Stimulated activated CD8-positive, alpha-beta memory T cell treated with anti-CD3 and anti-CD28 coated beads, Interleukin-7, amount 100 ng/mL, for 48 hours (primary cell): ENCODE measurements around the gene AP3B1.
A peak's percentile ranks its signal among the peaks of the same experiment; 100 is the strongest.

ENCODE experiments used
- DNase-seq, 2 donors: peaks; one replicate each; pipeline ENCODE4 v3.0.0-alpha.2; 2020; ENCODE audit warnings: low read depth in 1 of 2; ENCODE audit errors: extremely low read depth in 1 of 2

The AP3B1 gene, protein sequence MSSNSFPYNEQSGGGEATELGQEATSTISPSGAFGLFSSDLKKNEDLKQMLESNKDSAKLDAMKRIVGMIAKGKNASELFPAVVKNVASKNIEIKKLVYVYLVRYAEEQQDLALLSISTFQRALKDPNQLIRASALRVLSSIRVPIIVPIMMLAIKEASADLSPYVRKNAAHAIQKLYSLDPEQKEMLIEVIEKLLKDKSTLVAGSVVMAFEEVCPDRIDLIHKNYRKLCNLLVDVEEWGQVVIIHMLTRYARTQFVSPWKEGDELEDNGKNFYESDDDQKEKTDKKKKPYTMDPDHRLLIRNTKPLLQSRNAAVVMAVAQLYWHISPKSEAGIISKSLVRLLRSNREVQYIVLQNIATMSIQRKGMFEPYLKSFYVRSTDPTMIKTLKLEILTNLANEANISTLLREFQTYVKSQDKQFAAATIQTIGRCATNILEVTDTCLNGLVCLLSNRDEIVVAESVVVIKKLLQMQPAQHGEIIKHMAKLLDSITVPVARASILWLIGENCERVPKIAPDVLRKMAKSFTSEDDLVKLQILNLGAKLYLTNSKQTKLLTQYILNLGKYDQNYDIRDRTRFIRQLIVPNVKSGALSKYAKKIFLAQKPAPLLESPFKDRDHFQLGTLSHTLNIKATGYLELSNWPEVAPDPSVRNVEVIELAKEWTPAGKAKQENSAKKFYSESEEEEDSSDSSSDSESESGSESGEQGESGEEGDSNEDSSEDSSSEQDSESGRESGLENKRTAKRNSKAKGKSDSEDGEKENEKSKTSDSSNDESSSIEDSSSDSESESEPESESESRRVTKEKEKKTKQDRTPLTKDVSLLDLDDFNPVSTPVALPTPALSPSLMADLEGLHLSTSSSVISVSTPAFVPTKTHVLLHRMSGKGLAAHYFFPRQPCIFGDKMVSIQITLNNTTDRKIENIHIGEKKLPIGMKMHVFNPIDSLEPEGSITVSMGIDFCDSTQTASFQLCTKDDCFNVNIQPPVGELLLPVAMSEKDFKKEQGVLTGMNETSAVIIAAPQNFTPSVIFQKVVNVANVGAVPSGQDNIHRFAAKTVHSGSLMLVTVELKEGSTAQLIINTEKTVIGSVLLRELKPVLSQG

DNA sequence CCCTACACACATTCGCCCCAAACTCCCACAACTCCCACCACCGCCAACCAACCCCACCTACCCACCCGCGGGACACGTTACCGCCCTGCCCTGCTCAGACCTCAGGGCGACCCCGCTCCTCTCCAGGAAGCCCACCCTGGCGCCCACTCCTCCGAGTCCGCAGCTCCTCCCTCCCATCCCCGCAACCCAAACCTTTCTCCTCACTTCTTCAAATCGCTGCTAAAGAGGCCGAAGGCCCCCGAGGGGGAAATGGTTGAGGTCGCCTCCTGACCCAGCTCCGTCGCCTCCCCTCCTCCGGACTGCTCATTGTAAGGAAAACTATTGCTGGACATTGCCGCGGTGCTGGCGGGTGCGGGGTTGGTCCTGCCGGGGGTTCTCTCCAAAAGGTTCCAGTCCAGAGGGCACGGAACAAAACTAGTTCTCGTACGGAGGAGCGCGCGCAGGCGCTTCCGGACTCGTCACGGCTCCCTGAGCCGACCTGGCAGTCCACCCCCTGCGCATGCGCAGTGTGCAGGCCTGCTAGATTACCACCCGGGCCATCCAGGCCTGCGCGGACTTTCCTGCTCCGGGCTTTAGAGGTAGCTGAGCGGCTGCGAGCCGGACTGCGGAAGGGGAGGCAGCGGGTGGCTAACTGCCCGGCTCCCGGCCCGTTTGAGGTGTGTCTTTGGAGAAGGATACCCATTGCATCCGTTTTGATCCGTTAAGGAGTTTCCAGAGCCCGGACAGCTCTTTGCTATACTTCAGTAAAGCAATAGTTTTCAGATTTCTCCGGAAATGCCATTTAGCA, at the start of gene AP3B1:
Gene AP3B1, minus strand, starts transcription at position 451 of the 787 bp plus-strand sequence. Its CDS starts 119 bp downstream, at position 332.
- peak; percentile 97 for DNase-seq

DNA sequence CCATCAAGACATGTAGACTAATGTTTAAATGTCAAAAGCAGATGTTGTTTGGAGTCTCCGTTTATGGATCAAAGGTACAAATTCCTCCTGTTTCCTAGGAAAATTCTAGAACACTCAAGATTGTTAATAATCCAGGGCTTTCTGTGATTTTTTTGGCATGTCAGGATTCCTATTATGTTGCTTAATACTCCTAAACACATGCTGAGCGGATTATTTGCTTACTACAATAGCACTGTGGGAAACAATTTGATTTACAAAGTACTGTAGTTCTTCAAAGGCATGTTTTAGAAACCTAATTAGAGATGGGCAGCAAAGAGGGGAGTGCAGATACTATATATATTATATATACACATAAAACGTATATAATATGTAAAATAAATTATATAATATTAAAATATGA, 46.9 kb upstream of the AP3B1 start:
- DNase-seq: no peak

DNA sequence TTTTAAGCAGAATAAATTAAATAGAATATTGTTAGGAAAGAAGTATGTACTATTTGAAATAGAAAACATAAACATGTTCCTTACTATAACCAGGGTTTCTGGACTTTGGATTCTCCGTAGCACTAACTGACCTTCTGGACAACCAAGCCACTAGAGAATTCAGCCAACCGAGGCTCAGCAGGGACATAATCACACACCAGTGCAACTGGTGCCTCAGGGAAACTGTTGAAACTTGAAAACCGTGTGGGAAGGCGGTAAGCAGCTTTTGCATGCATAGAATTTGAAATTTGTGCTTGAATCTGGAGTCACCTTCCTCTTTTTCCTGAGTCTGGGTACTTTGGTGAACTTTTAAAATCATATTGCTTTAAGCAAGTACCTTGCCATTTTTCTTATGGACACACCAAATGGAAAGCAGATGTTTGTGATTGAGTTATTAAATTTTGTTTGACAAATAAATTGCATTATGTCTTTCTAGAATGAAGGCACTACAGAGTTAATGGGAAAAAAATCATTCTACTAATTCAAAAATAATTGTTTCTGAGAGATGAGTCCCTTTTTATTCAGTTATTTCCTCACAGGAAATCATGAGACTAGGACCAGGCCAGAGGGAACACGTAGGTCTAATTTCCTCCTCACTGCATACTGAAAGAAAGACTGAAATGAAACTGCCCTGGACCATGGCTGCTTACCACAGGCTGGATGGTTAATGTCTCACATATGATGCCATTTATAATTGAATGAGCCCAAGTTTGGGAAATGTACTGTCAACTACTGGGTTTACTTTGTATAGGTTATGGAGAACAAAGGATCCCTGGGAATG, 45.3 kb upstream of the AP3B1 start:
- no peak for DNase-seq

DNA sequence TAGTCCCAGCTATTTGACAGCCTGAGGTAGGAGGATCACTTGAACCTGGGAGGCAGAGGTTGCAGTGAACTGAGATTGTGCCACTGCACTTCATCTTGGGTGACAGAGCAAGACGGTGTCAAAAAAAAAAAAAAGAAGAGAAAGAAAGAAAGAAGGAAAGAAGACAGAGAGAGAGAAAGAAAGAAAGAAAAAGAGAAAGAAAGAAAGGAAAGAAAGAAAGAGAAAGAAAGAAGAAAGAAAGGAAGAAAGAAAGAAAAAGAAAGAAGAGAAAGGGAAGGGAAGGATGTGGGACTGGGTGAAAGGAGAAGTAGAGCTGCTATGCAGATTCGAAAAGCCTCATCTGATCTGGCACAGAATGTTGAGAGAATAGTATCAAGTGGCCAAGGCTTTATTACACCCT, 42.2 kb upstream of the AP3B1 start:
- DNase-seq: no peak

DNA sequence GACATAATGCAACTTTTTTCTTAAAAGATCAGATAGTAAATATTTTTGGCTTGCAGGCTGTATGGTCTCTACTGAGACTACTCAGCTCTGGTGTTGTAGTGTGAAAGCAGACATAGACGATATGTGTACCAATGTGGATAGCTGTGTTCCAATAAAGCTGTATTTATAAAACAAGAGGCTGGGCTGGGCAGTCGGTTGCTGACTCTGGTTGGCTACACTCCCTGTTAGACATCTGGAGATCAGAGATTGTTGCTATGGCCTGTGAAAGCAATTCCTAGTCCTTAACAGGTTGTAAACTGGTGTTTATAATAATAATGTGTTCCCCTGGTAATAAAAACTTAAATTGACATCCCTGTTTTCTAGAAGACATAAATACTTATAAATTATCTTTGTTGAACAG, 41.5 kb upstream of the AP3B1 start:
- DNase-seq: no peak

DNA sequence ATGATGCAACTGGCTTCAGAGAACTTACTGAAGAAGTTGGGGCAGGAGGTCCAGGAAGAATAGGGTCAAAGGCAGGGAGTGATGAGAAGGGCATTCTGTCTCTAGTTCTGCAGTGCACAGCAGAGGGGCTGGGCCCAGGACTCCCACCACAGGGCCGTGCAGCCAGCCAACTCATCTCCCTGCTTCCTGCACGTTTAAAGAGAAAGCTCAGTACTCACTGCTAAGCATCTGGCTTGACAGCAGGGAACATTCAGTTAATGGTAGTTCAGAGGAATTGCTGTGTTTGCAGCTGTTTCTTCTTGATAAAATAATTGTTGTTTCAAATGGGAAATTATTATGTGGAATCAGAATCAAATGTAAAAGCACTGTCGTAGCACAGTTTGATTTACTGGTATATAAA, 40.3 kb upstream of the AP3B1 start:
- DNase-seq: no peak

DNA sequence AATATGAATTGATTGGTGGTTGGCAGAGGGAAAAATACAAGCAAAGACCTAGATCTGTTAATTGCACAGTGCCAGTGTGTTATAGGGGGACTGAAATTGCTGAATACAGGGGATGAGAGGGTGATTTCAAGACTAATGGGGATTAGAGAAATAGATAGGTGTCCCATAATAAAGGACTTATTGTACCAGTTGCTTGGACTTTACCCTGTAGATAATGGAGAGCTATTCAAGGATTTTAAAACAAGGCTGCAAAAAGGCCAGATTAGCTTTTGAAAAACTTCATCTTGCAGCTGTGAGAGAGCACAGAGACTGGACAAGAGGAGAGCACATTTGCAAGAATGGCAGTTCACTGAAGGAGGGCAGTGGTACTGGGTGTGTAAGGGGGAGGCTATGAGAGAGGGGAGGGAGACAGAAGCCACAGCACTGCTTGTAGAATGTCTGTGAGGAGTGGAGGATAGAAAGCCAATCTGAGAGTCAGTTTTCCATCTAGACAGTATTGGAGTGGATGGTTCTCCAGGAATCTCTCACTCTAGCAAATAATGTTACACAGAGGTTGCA, 37.1 kb upstream of the AP3B1 start:
- no peak for DNase-seq

DNA sequence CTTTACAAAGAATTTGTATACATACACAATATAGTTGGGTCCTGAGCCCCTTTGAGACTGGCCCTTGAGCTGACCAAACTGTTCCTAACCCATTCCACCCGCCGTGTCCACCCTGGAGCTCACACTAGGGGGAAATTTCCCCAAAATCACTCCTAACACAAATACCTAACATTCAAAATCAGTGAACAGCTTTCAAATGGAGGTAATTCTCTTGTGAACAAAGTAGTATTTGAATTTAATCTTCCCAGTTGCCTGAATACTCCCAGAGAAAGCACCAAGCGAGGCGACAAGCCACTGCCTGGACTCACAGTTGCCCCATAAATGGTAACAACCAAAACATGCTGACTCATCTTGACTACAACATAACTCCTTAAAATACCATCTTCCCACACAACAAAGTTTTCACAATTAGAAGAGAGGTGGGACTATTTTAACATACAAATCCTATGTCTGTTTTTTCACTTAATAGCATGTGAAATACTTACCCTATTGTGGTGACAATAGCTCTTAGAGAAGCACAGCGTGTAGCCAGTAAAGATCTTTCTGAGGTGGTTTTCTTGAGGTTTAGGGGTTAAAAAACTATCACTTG, 34.2 kb upstream of the AP3B1 start:
- DNase-seq: no peak

DNA sequence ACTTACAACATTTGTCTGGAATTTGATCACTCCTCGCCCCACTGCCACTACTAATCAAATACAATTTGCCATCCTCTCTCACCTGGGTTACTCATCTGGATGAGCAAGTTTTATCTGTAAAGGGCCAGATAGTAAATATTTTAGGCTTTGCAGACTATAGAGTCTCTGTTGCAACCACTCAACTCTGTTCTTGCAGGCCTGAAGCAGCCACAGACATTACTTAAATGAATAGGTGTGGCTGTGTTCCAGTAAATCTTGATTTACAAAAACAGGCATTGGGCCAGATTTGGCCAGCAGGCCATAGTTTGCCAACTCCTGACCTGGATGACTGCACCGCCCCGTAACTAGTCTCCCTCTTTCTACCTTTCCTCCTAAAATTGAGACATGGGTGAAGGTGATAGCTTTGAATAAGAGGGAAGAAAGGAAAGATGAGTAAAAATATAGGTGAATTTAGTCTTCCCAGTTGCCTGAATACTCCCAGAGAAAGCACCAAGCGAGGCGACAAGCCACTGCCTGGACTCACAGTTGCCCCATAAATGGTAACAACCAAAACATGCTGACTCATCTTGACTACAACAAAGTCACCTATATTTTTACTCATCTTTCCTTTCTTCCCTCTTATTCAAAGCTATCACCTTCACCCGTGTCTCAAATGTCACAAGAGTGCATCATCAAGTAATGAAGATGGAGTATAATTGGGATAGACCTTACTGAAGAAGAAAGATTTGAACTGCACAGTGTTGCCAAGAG, 33.4 kb upstream of the AP3B1 start:
- DNase-seq: no peak

DNA sequence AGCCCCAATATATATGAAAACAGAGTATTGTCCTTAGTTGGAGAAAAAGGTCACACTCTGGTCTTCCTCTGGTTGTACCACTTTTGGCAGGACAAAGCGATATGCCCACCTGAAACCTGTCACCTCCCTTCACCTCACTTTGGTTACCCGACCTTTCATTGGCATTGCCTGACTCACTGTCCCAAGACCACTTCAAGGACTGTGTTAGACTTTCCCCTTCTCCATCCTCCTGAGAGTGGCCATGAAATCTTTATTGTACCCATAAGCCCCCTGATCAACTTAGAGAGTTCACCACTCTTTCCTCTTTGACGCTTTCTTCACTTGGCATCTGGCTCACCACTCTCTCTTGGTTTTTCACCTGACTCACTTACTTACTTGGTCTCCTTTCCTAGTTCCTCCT, 32.4 kb upstream of the AP3B1 start:
- no peak for DNase-seq

DNA sequence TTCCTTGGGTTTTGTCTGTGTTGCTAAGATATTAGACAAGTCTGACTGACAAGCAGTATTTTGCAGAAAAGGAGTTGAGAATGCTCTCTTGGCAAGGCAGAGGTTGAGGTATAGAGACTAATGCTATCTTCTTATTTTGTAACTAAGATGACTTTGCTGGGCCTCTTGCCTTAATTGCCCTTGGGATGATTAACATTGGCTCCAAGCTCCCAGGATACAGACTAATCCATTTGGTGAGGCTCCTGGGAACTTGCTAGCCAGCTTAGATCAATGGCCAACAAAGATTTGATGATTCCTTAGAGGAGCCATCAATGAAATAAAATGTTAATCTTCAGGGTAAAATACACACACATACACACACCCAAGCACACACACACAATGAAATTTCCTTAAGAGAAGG, 28.7 kb upstream of the AP3B1 start:
- no peak for DNase-seq

DNA sequence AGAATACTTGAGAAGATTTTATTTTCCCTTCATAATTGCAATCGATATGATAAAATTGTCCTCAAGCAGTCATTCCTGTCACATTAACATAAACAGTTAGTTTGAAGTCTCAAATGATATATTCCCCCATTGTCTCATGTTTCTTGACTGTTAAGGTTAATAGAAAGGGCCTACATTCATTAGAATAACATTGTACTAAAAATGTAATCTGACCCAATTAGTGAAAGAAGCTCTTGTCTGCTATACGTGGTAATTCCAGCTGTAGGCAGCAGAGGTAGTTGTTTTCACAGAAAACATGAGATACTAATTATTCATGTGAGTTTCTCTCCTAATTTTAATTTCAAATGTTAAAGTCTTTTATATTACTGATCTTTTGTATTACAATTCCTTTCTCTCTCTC, 25.9 kb upstream of the AP3B1 start:
- no peak for DNase-seq

DNA sequence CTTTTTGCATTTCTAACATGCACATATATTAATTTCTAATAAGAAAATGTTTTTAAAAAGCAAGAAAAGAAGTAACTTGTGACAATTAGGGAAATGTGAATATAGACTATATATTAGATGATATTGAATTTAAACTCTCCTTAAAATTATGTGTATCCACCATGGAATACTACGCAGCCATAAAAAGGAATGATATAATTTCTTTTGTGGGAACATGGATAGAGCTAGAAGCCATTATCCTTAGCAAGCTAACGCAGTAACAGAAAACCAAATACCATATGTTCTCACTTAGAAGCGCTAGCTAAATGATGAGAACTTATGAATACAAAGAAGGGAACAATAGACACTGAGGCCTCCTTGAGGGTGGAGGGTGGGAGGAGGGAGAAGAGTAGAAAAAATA, 23.8 kb upstream of the AP3B1 start:
- no peak for DNase-seq

DNA sequence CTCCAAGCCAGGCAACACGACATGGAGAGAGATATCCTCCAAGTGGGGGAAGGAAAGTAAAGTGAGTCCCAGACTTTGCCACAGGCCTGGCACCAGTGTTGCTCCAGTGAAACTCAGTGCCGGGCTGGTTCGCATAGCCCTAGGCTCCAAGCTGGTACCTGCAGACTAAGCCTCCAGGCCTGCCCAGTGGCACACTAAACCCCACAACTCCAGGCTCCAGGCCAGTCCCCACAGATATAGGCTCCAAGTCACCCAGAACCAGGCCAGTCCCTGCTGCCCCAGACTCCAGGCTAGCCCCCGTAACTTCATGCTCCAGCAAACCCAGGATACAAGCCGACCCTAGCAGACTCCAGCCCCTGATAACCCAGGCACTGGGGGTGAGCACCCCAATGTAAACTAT, 23.0 kb upstream of the AP3B1 start:
- DNase-seq: no peak

DNA sequence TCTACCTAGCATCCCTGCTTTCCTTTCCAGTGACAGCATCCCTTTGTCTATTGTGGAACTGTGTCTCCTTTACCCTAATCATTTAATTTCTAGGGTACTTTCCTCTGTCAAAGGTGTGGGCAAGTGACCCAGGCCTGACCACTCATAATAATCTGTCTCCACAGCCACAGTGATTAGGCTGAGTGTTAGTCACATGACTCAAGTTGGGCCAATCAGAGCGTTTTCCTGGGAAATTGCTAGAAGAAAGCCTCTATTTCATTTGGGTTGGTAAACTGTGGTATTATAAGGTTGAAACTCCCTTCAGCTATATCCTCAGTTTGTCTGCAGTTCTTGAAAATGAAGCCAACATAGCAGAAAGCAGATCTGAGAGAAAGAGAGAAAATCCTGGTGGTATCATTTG, 14.2 kb upstream of the AP3B1 start:
- no peak for DNase-seq

DNA sequence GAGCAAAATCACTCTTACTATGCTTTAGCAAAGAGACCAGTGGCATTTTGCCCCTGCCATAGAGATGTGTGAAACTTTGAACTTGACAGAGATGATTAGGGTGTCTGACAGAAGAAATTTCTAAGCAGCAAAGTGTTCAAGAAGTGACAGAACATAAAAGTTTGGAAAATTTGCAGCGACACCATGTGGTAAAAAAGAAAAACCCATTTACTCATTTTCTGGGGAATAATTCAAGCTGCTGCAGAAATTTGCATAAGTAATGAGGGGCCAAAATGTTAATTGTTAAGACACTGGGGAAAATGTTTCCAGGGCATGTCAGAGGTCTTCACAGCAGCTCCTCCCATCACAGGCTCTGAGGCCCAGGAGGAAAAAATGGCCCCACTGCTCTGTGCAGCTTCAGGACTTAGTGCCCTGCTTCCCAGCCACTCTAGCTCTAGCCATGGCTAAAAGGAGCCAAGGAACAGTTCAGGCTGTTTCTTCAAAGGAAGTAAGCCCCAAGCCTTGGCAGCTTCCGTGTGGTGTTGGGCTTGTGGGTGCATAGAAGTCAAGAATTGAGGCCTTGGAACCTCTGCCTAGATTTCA, 6.1 kb upstream of the AP3B1 start:
- no peak for DNase-seq

DNA sequence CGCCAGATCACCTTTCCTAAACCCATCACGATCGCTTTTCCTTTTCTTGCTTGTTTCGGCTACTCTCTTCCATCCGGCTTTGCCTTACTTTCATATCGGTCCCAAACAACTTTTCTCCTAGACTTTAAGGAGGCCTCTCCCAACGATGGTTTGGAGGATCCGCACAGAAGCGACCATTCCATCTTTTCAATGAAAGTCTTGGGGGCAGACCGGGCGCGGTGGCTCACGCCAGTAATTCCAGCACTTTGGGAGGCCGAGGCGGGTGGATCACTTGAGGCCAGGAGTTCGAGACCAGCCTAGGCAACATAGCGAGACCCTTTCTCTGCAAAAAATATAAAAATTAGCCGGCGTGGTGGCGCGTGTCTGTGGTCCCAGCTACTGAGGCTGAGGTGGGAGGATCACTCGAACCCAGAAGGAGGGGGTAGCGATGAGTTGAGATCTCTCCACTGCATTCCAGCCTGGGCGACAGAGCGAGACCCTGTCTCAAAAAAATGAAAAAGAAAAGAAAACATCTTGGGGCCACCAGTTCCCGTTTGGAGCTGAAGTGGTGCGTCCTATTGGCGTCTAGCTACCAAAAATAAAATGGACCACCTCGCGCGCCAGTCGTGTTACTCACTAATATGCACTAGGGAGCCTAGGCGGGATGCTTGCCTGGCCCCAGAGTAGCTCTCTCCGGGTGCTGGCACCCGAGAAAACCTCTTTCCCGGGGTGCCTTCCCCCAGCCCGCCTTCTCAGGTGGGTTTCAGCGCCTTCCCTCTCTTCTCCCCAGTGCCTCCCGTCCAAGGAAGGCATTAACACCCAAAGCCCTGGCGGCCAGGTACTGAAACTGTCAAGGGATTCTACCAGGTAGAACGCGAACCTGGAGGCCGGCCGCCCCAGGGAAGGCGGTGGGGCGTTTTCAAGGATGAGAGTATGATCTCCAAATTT, 800 bp upstream of the AP3B1 start:
- peak; percentile 6 to 10 for DNase-seq
